HepG2 (cell line): ENCODE measurements around the gene FNBP1L. TPM values are rescaled to one million over a fixed set of nuclear protein-coding genes. Genes with fewer than 3 reads are reported as not detected.
A peak's percentile ranks its signal among the peaks of the same experiment; 100 is the strongest.

Experiments
- BCL6 ChIP-seq: IDR thresholded peaks from 2 replicates; pipeline ENCODE4 v1.6.1; 2016; ENCODE audit warnings: missing genetic modification reagents, missing compliant biosample characterization
- CREBL2 ChIP-seq: sonication (generic); formaldehyde crosslinking; IDR thresholded peaks from 2 replicates; pipeline ENCODE4 v1.8.1; 2023; ENCODE audit warnings: missing genetic modification reagents, mild to moderate bottlenecking, borderline replicate concordance
- HINFP ChIP-seq: sonication (generic); formaldehyde crosslinking; IDR thresholded peaks from 2 replicates; pipeline ENCODE4 v1.4.0; 2020; ENCODE audit warnings: low read depth, mild to moderate bottlenecking, missing genetic modification reagents
- HNRNPL ChIP-seq: fragments of 200-400 bp; formaldehyde crosslinking; IDR thresholded peaks from 2 replicates; pipeline ENCODE4 v1.6.1; 2017; ENCODE audit warnings: mild to moderate bottlenecking, low read depth, low read length
- KDM2A ChIP-seq: sonication (generic); formaldehyde crosslinking; IDR thresholded peaks from 2 replicates; pipeline ENCODE4 v1.4.0; 2020; ENCODE audit warnings: low read depth, missing genetic modification reagents, borderline replicate concordance
- KLF11 ChIP-seq: IDR thresholded peaks from 2 replicates; pipeline ENCODE4 v1.6.1; 2016; ENCODE audit warnings: missing compliant biosample characterization
- PTBP1 ChIP-seq: fragments of 200-400 bp; formaldehyde crosslinking; IDR thresholded peaks from 2 replicates; pipeline ENCODE4 v1.6.1; 2018; ENCODE audit warnings: low read length, low read depth; ENCODE audit not compliant: poor library complexity, severe bottlenecking
- RAD51 ChIP-seq: fragments of 450-650 bp; IDR thresholded peaks from 2 replicates; pipeline ENCODE4 v1.6.1; 2016; ENCODE audit warnings: borderline replicate concordance
- RARA ChIP-seq: IDR thresholded peaks from 2 replicates; pipeline ENCODE4 v1.6.1; 2016; ENCODE audit warnings: missing genetic modification reagents, missing compliant biosample characterization
- RBM22 ChIP-seq: fragments of 200-400 bp; formaldehyde crosslinking; optimal IDR thresholded peaks from 2 replicates; pipeline ENCODE3; 2017; ENCODE audit warnings: mild to moderate bottlenecking, low read length, moderate library complexity
- SALL1 ChIP-seq: sonication (generic); formaldehyde crosslinking; IDR thresholded peaks from 2 replicates; pipeline ENCODE4 v1.8.0; 2022; ENCODE audit warnings: mild to moderate bottlenecking, missing genetic modification reagents
- TCF7 ChIP-seq: sonication (generic); IDR thresholded peaks from 2 replicates; pipeline ENCODE4 v1.6.1; 2016; ENCODE audit warnings: antibody characterized with exemption, low read depth
- ZC3H13 ChIP-seq: sonication (generic); formaldehyde crosslinking; IDR thresholded peaks from 2 replicates; pipeline ENCODE4 v1.8.1; 2023; ENCODE audit warnings: mild to moderate bottlenecking, missing genetic modification reagents, moderate library complexity
- ZNF263 ChIP-seq: sonication (generic); formaldehyde crosslinking; IDR thresholded peaks from 2 replicates; pipeline ENCODE4 v1.4.0; 2020; ENCODE audit warnings: missing genetic modification reagents
- ZNF350 ChIP-seq: sonication (generic); formaldehyde crosslinking; IDR thresholded peaks from 2 replicates; pipeline ENCODE4 v1.4.0; 2020; ENCODE audit warnings: mild to moderate bottlenecking, low read depth, missing genetic modification reagents, borderline replicate concordance
- ZNF574 ChIP-seq: sonication (generic); formaldehyde crosslinking; IDR thresholded peaks from 2 replicates; pipeline ENCODE4 v1.4.0; 2020; ENCODE audit warnings: missing genetic modification reagents
- ZNF629 ChIP-seq: sonication (generic); formaldehyde crosslinking; conservative IDR thresholded peaks from 2 replicates; pipeline ENCODE4 v1.5.0; 2020; ENCODE audit warnings: missing genetic modification reagents
- ZNF678 ChIP-seq: sonication (generic); formaldehyde crosslinking; IDR thresholded peaks from 2 replicates; pipeline ENCODE4 v1.4.0; 2020; ENCODE audit warnings: mild to moderate bottlenecking, missing genetic modification reagents
- ZNF709 ChIP-seq: sonication (generic); formaldehyde crosslinking; IDR thresholded peaks from 2 replicates; pipeline ENCODE4 v1.5.0; 2020; ENCODE audit warnings: mild to moderate bottlenecking, missing genetic modification reagents
- ZNF746 ChIP-seq: sonication (generic); formaldehyde crosslinking; IDR thresholded peaks from 2 replicates; pipeline ENCODE4 v1.8.0; 2022; ENCODE audit warnings: mild to moderate bottlenecking, missing genetic modification reagents
- ZNF749 ChIP-seq: sonication (generic); formaldehyde crosslinking; IDR thresholded peaks from 2 replicates; pipeline ENCODE4 v1.8.0; 2022; ENCODE audit warnings: mild to moderate bottlenecking, missing genetic modification reagents, moderate library complexity, borderline replicate concordance
- polyA plus RNA-seq, 8 experiments: library from polyadenylated mRNA; depleted of rRNA in 3 of 8; stranded (reverse) in 7 of 8; unstranded in 1 of 8; fragments of >200 nt; fragmentation: Illumina TruSeq in 4 of 8; extraction: Trizol in 4 of 8; gene quantifications; 2 replicates each; pipeline versions ENCODE4 v1.2.1 to v1.2.3, GENCODE V29; 2011 to 2016; ENCODE audit warnings: low read depth in 4 of 8, missing spikeins in 1 of 8, mixed read lengths in 1 of 8; ENCODE audit not compliant: insufficient read depth in 1 of 8
- total RNA-seq, 5 experiments: library from RNA; depleted of rRNA; stranded (reverse); fragments of >200 nt; fragmentation: Illumina TruSeq; extraction: Trizol; gene quantifications; 2 replicates each; pipeline ENCODE4 v1.2.3, GENCODE V29; 2016; ENCODE audit warnings: low read depth in 1 of 5
- TF ChIP-seq, protein P1 (sequence below): sonication (generic); formaldehyde crosslinking; IDR thresholded peaks from 2 replicates; pipeline ENCODE4 v1.8.0; 2022; ENCODE audit warnings: missing genetic modification reagents, mild to moderate bottlenecking, inconsistent platforms, borderline replicate concordance
- TF ChIP-seq, protein P2 (sequence below): IDR thresholded peaks from 2 replicates; pipeline ENCODE4 v1.6.1; 2016
- TF ChIP-seq, protein P3 (sequence below): sonication (generic); formaldehyde crosslinking; IDR thresholded peaks from 2 replicates; pipeline ENCODE4 v1.5.0; 2020; ENCODE audit warnings: missing genetic modification reagents

The FNBP1L gene
- total and polyA plus RNA-seq, 2 of the 13 experiments (the other 11 are each of a cell fraction or from before 2014, with no cell fraction given) = 24.1 to 27.1 TPM

DNA sequence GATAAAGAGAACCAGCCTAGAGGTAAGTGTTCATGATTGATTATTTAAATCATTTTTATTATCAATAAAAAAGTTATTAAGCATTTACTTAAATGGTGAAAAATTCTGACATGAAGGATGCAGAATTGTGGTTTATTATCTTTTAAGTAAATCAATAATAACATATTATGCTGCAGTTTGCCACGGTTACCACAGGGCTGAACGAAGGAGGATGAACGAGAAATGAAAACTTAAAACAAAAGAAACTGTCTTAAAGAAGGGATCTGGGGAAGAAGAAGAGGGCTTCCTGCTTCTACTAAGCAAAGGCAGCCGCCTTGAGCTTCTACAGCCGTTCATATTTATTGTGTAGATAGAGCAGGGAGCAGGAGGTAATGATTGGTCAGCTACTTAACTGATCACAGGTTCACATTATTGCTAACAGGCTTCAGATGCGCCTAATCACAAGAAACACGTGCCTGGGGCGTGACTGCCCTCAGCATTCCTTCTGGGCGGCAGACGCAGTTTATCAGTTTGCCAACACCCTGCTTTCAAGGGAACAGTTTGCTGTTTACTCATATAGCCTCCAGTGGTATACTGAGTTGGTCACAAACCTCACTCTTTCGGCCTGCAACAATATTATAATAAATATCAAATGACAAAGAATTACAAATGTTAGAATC is 5.8 kb upstream of the FNBP1L start (continued):
- no peak for TF ChIP-seq HINFP (CRISPR knock-in tag)
- no peak for TF ChIP-seq RAD51
- TF ChIP-seq ZNF709 (CRISPR knock-in tag) = no peak
- TF ChIP-seq ZNF746 (CRISPR knock-in tag) = no peak
- TF ChIP-seq ZNF350 (CRISPR knock-in tag) = no peak
- TF ChIP-seq ZC3H13 (CRISPR knock-in tag) = no peak
- peak; percentile 71; the same call in 1 of the 2 replicates for TF ChIP-seq ZNF749 (CRISPR knock-in tag)
- 0 out of 2 replicates have a peak, but pooled peaks have one; percentile 29 for TF ChIP-seq ZNF574
- no peak for TF ChIP-seq ZNF629
- TF ChIP-seq, protein P1, sequence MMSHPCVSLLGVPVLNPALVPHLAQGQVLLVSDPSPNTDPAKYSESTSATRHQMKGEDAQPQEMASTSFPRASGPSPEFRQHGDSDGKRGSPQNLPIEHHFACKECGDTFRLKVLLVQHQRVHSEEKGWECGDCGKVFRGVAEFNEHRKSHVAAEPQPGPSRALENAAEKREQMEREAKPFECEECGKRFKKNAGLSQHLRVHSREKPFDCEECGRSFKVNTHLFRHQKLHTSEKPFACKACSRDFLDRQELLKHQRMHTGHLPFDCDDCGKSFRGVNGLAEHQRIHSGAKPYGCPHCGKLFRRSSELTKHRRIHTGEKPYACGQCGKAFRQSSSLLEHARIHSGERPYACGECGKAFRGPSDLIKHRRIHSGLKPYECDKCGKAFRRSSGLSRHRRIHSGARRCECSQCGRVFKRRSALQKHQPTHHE = no peak
- TF ChIP-seq CREBL2 (CRISPR knock-in tag) = no peak
- no peak for TF ChIP-seq ZNF263 (CRISPR knock-in tag)
- TF ChIP-seq KLF11 (CRISPR knock-in tag) = no peak
- no peak for TF ChIP-seq PTBP1
- TF ChIP-seq, protein P2, sequence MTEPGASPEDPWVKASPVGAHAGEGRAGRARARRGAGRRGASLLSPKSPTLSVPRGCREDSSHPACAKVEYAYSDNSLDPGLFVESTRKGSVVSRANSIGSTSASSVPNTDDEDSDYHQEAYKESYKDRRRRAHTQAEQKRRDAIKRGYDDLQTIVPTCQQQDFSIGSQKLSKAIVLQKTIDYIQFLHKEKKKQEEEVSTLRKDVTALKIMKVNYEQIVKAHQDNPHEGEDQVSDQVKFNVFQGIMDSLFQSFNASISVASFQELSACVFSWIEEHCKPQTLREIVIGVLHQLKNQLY = peak; percentile 91; the same call in 1 of the 2 replicates
- TF ChIP-seq, protein P3, sequence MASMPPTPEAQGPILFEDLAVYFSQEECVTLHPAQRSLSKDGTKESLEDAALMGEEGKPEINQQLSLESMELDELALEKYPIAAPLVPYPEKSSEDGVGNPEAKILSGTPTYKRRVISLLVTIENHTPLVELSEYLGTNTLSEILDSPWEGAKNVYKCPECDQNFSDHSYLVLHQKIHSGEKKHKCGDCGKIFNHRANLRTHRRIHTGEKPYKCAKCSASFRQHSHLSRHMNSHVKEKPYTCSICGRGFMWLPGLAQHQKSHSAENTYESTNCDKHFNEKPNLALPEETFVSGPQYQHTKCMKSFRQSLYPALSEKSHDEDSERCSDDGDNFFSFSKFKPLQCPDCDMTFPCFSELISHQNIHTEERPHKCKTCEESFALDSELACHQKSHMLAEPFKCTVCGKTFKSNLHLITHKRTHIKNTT (CRISPR knock-in tag) = no peak
- no peak for TF ChIP-seq RBM22
- peak; percentile 15; the same call in 1 of the 2 replicates for TF ChIP-seq RARA (CRISPR knock-in tag)
- TF ChIP-seq ZNF678 (CRISPR knock-in tag) = no peak
- TF ChIP-seq SALL1 = peak; percentile 33; the same call in 1 of the 2 replicates
- TF ChIP-seq KDM2A (CRISPR knock-in tag) = no peak
- peak; percentile 84 for TF ChIP-seq BCL6 (CRISPR knock-in tag)
- TF ChIP-seq HNRNPL = no peak
- TF ChIP-seq TCF7 = no peak
